Activated CD8-positive, alpha-beta memory T cell treated with anti-CD3 and anti-CD28 coated beads for 48 hours (primary cell): ENCODE measurements around the gene NPRL2.

Source experiments
- DNase-seq, 3 experiments: peaks; one replicate each; pipeline ENCODE4 v3.0.0-alpha.2; 2020; ENCODE audit warnings: low read depth in 2 of 3, low spot score in 2 of 3

The NPRL2 gene

DNA sequence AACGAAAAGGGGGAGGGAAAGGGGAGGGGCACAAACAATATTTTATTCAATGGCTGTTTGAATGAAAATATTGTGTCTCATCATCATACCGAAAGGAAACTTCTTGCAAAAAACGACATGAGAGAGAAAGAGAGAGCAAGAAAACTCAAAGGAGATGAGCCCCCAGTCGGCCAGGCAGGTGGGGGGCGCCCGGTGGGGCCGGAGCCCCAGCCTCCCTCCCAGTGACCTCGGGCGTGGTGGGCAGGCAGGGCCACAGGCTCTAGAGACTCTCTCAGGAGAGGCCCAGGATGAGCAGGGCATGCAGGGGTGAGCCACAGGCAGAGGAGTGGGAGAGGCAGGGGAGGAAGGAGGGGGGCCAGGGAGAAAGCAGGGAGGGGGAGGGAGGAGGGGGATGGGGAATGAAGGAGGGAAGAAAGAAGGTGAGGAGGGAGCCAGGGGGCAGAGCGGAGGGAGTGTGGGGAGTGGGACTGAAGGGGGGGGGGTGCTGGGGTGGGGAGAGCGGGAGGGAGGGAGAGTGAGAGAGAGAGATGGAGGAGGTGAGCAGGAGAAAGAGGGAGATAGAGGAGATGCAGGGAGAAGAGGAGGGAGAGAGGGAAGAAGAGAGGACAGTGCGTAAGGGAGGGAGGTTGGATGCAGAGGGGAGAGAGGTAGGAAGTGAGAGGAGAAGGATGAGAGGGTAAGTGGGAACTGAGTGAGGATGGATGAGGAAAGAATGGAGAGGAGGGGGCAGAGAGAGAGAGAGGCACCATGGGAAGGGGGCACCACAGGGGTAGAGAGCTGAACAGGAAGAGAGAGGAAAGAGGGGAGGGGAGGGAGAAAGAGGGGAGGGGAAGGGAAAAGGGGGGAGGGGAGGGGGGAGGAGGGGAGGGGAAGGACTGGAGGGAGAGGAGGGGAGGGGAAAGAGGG is 22.8 kb upstream of the NPRL2 start:
- no peak for DNase-seq

DNA sequence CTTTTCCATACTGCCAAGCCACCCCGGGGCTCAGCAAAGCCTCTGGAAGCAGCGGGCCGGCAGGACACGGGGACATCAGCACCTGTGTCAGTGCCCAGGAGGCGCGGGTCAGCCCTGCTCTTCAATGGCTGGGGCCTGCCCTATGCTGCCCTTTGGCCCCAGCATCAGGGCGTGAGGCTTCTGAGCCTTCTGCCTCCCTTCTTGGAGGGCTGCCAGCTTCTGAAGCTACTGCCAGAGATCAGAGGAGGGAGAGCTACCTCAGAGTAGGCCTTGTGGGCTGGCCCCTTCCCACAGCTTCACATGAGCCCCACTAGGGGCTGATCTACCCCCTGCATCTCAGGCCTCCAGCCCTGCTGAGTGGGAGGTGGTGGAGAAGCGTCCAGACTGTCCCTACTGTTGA is 21.8 kb upstream of the NPRL2 start:
- no peak for DNase-seq

DNA sequence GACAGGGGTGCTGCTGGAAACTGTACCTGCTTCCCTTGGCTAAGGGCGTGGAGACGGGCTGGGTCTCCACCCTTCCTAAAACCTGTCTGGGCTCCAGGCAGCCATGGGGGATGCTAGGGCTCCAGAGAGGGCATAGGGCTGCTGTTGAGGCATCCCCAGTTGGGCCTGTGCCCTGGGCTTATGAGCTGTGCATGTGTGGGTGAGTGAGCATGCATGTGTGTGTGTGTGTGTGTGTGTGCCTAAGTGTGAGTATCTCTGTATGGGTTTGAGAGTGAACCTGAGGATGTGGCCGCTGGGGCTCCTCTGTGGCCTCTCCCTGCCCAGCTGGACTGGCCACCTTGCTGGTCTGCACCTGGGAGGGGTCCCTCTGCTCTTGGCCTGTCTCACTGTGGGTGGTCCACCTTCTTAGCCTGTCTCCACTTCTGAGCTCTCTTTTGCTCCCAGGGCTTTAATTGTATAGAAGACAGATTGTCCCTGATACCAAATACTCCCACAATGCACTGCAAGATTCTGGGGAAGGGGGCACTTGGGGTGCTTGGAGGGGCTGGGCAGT is 20.6 kb upstream of the NPRL2 start:
- DNase-seq = no peak

DNA sequence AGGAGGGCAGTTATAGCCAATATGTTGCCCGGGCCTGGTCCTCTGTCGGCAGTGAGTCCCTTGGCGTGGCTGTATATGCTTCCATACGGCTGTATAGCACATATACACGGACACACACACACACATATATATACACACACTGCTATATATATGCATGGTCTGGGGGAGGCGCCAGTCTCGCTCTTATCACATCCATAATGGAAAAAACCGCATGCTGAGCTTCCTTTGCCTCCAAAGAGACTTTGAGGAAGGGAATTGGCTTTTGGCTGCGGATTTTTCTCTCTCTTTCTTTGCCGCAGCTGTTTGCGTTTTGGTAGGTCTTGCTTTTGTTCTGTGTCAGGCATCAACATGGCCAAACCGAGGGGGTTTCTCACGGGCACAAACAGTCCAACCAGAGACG is 20.0 kb upstream of the NPRL2 start:
- no peak for DNase-seq

DNA sequence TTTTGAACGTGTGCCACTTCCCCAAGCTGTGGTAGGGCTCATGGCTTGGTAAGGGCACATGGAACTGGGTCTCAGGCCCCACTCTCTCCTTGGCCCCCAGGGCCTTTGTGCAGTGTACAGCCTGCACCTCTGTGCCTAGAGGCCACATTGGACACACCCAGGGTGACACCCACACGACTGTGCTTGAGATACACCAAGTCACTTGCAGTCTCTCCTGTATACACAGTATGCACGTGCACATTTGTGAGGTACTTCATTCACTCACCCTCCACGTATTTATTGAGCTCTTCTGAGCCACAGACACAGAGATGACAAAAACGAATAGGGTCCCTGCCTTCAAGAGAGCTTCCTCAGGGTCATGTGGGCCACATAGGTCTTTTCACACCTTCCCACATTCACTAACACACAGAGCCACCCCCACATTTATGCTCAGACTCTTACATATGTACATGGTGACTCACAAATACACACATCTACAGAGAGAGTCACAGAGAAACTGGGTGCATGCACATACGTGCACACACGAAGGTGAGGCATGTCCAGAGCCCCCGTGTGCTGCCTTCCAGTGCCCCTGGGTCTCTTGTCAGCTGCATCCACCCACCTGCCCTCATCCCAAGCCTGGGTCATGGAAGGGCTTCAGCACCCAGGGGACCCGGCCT is 18.6 kb upstream of the NPRL2 start:
- no peak for DNase-seq

DNA sequence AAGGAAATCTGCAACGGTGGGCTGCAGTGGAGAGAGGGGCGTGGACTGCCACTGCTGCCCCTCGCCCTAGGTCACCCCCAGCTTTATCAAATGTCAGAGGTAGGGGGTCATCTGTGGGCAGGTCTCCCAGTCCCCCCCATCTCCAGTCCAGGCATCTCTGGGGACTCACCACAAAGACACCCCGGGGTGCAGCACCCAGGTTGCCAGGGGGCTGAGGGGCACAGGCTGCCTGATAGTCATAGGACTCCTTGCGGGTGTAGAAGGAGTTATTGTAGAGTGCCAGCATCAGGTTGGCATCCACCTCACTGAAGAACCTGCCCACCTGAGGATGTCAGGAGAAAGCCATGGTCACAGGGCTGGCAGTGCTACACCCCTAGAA is 15.3 kb upstream of the NPRL2 start:
- no peak for DNase-seq

DNA sequence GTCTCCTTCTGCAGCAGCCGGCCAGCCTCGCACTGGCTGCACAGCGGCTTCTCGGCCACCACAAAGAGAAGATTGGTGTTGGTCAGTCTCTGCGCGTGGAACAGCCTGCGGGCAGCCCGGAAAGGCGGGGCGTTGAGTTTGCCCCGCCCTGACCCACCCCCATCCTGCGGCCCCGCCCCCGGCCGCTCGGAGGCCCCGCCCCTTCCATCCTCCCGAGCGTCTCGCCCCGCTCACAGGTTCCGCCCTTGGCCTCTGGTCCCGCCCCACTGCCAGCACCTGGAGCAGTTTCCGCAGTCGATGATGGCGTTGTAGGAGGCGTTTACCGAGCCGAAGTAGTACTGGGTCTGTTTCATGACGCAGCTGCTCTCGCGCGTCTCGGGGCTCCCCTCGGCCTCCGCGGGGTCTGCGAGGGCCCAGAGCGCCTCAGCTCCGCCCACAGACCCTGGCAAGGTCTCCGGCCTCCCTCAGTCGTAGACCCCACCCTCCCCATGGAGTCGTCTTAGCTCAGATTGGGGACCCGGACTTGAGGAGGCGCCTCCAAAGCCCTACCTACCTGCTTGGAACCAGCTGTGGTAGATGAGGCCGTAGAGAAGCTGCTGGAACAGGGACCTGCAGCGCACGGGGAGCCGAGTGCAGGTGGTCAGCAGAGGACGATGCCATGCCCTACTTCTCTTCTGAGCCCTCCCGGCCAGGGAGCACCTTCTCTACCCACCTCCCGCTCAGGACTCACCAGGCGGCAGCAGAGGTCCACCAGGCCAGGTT is 14.7 kb upstream of the NPRL2 start:
- DNase-seq = peak; percentile 75 to 86 (median 78)

DNA sequence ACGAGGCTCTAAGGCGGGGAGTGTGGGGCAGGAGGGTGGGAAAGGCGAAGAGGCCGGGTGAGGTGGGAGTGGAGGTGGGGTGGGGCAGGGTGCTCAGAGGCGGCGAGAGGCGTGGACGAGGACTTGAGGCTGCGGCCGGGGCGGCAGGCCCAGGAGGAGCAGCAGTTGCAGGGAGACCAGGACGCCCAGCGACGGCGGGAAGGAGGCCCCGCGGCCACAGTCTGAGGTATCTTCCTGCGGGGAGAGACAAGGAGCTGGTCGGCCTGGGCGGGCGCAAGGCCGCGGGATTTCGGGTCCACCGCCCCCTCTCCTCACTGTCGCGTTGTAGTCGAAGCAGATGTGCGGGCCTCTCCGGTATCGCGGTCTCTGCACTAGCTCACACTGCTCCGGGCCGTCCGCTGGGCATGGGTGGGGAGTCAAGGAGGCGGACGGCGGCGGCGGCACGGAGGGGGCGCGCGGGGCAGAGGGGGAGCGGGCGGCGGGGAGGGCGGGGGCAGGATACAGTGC is 14.1 kb upstream of the NPRL2 start:
- no peak for DNase-seq

DNA sequence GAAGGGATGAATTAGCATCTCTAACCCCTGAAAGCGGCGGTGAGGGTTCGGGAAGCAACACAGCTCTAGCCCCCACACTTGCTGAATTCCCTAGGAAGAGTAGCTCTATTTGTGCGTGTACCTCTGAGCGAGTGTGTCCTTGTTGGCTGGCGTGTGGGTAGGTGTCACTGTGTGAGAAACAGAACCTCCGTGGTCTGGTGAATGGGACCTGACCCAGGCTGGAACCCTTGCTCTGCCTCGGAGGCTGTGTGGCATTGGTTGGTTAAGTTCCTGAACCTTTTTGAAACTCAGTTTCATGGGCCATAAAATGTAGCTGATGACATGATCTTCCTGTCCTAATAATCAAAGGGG is 9.2 kb upstream of the NPRL2 start:
- no peak for DNase-seq

DNA sequence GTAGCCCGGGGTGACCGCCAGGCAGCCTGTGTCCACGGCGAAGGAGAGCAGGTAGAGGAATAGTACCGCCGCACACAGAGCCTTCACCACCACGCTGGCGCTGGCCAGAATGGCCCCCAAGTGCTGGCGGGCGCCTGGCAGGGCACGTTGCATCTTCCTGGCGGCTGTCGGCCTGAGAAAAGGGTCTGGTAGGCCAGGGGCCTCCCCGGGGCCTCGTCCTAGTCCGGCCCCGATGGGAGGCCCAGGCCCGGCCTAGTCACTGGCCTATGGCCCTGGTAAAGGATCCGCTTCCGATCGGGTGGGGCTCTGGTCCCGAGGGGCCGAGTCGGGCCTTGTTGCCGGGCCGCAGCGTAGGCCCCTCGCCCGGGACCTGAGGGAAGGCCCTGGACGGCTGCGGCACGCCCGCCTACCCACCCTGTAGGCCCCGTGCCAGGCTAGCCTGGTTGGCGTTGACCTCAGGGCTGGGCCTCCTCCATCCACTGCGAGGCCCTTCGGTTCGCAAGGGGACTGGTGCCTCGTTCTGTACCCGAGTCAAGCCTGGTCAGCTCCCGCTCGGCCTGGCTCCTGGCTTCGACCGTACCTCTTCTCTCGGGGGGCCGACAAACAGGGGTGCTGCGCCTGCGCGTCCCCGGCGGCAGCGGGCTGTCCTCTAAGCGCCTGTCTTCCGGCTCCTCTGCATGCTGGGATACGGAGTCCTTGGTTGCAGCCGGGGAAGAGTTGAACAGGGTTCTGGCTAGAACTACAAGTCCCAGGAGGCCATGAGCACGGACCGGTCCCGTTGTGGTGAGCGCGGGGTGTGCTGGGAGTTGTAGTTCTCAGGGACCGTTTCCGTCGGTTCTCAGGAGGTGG is 8.6 kb upstream of the NPRL2 start, which contains the start of gene TMEM115:
Gene TMEM115 (minus strand): TSS at position 611 of the 849 bp plus-strand sequence. CDS start 458 bp downstream, at position 153.
- DNase-seq = peak; percentile 76 to 87 (median 81)

DNA sequence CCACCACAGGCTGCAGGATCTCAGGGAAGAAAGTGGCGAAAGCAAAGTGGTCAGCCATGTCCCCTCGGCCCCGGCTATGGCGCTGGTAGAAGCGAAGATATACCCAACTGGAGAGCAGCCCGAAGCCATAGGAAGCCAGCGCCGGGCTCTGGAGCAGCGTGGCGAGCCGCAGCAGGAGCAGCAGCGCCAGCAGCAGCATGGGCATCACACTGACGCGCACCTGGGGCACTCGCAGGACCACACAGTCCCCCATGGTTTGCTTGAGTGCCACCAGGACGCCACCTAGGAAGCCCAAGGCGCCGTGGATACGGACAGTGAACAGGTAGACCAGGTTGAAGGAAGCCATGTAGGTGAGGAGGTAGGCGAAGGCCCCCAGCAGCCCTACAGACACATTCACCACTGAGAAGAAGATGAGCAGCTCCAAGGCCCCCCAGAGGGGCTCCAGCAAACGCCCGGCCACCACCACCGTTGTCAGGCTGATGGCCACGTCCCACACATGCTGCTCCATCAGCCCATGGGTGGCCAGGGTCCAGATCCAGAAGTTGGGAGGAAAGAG is 7.9 kb upstream of the NPRL2 start:
- DNase-seq = no peak

DNA sequence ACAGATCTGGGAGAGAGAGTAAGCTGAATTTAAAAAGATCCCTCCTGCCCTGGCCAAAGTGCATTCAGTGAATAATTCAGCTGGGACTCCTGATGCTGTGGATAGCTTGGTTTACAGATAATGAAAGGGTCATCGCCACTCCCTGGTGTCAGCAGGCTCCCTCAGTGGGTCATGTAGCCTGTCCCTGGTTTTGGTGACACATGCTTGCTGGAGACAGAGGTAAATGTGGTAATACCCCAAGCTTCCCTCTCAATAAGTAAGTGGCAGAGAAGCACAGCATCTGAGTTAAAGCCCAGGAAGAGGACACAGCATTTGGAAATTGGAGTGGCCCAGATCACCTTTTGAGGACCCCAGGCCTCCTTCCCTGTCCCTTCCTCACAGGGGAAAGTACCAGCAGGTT is 6.9 kb upstream of the NPRL2 start:
- DNase-seq = no peak

DNA sequence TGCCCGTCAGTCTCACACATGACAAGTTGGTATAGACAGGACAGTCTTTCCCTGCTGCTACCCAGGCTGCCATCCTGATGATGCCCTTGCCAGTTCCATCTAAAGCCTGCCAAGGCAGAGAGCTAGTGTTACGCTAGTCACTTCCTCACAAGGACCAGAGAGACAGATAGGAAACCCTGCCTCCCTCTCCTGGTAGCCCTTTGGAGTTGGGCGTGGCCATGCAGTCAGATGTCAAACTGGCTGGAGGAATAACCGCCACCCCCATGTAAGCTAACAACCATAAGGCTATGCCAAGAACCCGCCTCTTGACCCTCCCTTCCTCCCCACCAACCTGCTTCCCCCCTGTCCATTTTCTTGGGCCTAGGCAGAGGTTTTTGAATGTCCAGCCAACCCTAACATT is 6.0 kb upstream of the NPRL2 start:
- no peak for DNase-seq

DNA sequence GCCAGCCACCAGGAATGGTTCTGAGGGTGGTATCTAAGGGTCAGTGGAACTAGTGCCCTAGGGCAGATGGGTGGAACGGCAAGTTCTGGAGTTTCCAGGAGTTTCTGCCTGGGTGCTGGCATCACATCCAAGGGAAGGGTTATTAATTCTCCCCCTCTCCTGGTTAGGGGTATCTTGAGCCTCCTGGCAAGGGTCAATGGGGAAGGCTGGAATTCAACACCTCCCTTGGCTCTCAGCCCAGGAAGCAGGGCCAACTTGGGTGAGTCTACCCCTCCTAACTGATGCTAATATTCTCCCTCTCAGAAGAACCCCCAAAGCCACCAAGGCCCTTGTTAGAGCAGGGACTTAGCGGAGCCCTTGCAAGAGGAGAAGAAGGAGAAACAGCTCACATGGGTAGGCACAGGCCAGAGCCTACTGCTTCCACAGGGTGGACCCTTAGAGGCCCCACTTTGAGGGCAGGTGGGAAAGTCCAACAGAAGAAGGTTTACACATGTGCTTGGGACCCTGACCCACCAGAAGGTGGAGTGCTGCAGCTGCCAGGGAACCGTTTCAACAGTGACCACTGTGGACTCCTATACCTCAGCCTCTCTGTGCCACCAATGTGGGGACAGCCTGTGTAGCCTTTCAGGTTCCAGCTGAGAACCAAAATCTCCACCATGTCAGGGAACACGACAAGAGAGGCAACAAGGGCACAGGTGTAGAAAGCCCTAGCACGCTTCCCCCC is 5.4 kb upstream of the NPRL2 start:
- DNase-seq = no peak

DNA sequence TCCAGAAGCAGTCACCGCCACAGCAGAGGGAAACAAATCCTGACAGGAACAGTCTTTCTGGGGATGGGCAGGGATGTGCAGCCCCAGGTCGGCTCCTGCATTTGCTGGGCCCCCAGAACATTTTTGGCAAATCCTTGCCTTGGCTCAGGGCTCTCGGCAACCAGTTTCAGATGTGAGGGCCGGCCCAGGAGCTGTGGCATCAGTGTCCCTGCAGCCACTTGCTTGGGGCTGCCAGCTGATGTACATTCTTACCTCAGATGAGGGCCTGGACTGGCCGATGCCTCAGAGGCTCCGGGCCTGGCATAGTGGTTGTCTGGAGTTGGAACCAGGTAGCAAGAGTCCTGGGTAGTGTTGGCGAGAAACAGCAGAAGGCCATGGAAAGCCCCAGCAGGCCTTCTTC is 4.3 kb upstream of the NPRL2 start:
- no peak for DNase-seq

DNA sequence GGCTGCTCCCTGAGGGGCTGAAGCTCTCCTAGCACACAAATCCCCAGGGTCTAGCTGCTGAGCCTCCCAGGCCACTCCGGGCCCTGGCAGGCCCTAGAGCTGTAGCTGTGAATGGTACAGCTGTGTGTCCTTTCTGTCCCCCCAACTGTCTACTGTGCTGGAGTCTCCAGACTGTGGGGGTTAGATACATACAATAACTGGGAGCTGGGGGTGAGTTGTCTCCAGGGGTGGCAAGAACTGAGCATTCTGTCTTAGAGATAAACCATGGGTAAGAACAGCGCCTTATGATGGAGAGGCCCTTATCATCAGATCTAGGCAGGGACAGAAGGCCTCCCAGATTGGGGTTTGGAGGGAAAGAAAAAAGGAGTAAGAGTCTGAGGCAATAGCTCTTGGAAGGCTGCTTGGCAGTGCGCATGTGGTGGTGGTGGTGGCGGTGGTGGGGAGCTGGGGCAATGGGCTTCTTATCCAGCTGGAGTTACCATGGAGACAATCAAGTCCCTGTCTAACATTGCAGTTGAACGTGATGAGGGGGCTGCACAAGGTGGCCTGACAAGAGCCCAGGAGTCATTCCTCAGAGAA is 3.7 kb upstream of the NPRL2 start:
- DNase-seq = no peak

DNA sequence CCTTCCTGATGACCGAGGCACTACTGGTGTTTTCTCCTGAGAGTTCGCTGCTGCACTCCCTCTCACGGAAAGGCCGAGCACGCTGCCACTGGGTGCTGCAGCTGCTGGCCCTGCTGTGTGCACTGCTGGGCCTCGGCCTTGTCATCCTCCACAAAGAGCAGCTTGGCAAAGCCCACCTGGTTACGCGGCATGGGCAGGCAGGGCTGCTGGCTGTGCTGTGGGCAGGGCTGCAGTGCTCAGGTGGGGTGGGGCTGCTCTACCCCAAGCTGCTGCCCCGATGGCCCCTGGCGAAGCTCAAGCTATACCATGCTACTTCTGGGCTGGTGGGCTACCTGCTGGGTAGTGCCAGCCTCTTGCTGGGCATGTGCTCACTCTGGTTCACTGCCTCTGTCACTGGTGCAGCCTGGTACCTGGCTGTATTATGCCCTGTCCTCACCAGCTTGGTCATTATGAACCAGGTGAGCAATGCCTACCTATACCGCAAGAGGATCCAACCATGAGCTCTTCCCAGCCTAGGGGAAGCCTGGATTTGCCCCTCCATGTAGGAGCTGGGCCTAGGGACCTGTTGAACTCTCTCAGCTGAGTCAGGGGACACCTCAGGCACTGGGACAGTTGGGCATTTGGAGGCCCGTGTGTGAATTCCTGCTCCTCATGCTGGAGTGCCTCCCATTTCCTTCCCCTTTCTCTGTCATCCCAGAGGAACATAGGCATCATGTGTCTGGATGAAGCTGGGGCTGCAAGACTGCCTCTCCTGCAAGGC is 2.9 kb upstream of the NPRL2 start:
- DNase-seq = no peak

DNA sequence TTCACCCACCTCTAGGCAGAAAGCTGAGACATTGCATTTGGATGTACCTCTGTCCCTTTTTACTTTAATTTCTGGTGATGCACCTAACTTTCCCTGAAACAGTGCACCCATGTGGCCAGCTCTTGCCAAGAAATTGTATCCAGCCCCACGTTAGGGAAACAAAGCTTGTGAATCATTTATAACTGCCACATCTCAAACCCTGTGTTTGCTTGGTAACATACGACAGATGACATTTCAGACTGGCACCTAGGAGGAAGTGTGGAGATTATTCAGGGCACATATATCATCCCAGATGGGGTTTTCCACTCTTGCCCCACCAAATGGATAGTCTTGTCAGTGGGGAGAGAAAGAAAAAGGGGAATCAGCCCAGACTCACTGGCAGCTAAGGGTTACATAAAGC is 2.2 kb upstream of the NPRL2 start:
- no peak for DNase-seq

DNA sequence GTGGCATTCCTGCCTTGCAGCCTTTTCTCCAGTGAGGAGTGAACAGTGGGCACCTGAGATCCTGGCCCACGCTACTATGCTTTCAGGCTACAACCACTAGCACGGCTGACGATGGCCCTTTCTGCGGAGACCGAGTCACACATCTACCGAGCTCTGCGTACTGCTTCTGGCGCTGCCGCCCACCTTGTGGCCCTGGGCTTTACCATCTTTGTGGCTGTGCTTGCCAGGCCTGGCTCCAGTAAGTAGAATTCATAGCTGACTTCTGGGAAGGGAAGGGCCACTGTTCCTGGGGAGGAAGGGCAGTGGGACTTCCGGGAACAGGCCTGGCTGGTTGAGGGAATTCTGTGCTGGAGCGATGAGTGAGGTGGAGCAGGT is 735 bp upstream of the NPRL2 start:
- no peak for DNase-seq
